ACC112 (cell line): ENCODE data around the gene RTF2.

Source experiments
- H2AFZ ChIP-seq: fragments of 200-600 bp; sonication (generic); one replicate; pipeline ENCODE4 v1.6.0; 2017; ENCODE audit warnings: antibody characterized with exemption, low read length; ENCODE audit not compliant: unreplicated experiment
- H3K27ac ChIP-seq: fragments of 200-600 bp; sonication (generic); 2 replicates; pipeline ENCODE4 v1.5.1; 2014; ENCODE audit warnings: low read depth, mild to moderate bottlenecking, antibody characterized with exemption, low read length, moderate library complexity
- H3K27me3 ChIP-seq: fragments of 200-600 bp; sonication (generic); 2 replicates; pipeline ENCODE4 v1.6.1; 2014; ENCODE audit warnings: mild to moderate bottlenecking, antibody characterized with exemption, low read length, moderate library complexity, mixed read lengths; ENCODE audit not compliant: insufficient read depth
- H3K36me3 ChIP-seq: fragments of 200-600 bp; sonication (generic); 2 replicates; pipeline ENCODE4 v1.6.1; 2016; ENCODE audit warnings: mild to moderate bottlenecking, antibody characterized with exemption, low read length, moderate library complexity, mixed read lengths; ENCODE audit not compliant: insufficient read depth
- H3K4me1 ChIP-seq: fragments of 200-600 bp; sonication (generic); one replicate; pipeline ENCODE4 v1.6.1; 2016; ENCODE audit warnings: low read length, mixed read lengths; ENCODE audit not compliant: insufficient read depth, unreplicated experiment, control insufficient read depth
- H3K4me3 ChIP-seq: fragments of 200-600 bp; sonication (generic); 2 replicates; pipeline ENCODE4 v1.5.1; 2014; ENCODE audit warnings: mild to moderate bottlenecking, low read depth, low read length
- H3K79me2 ChIP-seq: fragments of 200-600 bp; sonication (generic); one replicate; pipeline ENCODE4 v1.6.0; 2016; ENCODE audit warnings: low read length; ENCODE audit not compliant: control insufficient read depth, unreplicated experiment, insufficient read depth

The RTF2 gene

GRCh38 chr20:56453352-56453751, 15.1 kb upstream of the RTF2 start:
- Histone ChIP-seq H3K27me3 (no peaks in the 10 kb centered on the region), H3K79me2 (no peaks in the 10 kb centered on the region), H3K36me3 (no peaks in the 10 kb centered on the region), H3K4me1 (no peaks in the 10 kb centered on the region), H3K4me3 (no peak overlapping the region), H2AFZ (no peak overlapping the region), H3K27ac (no peak overlapping the region)

DNA sequence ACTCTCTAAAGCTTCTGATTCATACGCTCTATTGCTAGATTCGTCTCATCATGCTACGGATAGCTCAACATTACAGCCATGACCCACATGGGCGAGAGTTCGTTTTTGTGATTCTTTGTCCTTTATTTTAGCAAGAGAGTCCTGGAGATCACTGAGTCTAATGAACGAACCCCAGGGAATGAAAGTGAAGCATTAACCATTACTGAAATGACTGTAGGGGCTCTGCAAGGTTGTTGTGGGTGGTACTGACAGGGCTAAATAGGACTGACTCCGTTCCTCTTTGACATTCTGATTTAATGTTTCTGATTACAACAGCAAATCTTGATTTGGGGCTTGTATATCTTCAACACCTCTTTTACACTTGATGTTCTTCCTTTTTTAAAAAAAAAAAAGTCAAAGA, 13.7 kb upstream of the RTF2 start:
- H3K27ac ChIP-seq = no peak overlapping the region

GRCh38 chr20:56458206-56458821, 10.1 kb upstream of the RTF2 start:
- H3K27ac ChIP-seq = no peak overlapping the region
- H3K36me3 ChIP-seq = no peaks in the 10 kb centered on the region
- H3K79me2 ChIP-seq = no peaks in the 10 kb centered on the region
- no peak overlapping the region for H2AFZ ChIP-seq
- H3K4me1 ChIP-seq = no peaks in the 10 kb centered on the region
- H3K4me3 ChIP-seq = no peak overlapping the region
- no peaks in the 10 kb centered on the region for H3K27me3 ChIP-seq

More for the DNA sequence above, 13.7 kb upstream of the RTF2 start:
- Histone ChIP-seq H3K4me1 (no peaks in the 10 kb centered on the region), H3K4me3 (no peak overlapping the region), H2AFZ (no peak overlapping the region), H3K36me3 (no peaks in the 10 kb centered on the region), H3K79me2 (no peaks in the 10 kb centered on the region), H3K27me3 (no peaks in the 10 kb centered on the region)

DNA sequence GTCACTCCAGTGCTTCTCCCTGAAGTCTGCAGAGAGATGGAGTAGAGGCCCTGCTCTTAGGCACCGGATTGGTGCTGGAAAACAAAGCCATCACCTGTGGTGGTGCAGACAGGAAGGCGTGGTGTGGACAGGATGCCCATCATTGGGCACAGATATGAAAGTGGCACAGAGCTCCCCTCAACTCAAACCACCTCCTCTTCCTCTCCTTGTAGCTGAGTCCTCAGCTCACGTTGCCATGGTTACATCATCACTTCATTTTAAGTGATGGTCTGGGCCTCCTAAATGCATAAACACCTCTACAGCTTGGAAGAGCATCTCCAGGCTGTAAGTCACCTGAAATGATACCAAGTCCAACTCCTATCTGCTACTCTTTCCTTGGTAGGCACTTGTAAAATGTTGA, 8.0 kb upstream of the RTF2 start:
- Histone ChIP-seq H3K4me3 (no peak overlapping the region), H3K4me1 (no peaks in the 10 kb centered on the region), H2AFZ (no peak overlapping the region), H3K27ac (no peak overlapping the region), H3K27me3 (no peaks in the 10 kb centered on the region), H3K79me2 (no peaks in the 10 kb centered on the region), H3K36me3 (no peaks in the 10 kb centered on the region)

DNA sequence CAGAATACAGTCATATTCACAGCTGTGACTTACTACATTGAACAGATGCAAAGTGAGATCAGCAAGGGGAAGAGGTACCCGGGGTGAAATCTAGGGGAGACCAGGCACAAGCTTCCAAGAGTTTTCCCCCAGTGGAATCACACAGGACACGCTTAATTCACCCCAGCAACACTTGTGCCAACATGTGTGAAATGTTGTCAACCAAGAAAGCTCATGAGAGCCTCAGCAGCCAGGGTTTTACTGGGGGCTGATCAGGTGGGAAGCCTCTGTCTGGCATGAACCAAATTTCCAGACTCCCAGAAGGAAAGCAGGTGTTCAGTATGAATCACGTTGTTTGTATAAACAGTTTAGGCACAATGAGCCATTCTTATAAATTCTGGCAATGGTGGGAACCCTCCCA, 6.9 kb upstream of the RTF2 start:
- Histone ChIP-seq H3K4me1 (no peaks in the 10 kb centered on the region), H3K79me2 (no peaks in the 10 kb centered on the region), H3K27ac (no peak overlapping the region), H3K36me3 (no peaks in the 10 kb centered on the region), H3K4me3 (no peak overlapping the region), H3K27me3 (no peaks in the 10 kb centered on the region), H2AFZ (no peak overlapping the region)

GRCh38 chr20:56463428-56463827, 5.0 kb upstream of the RTF2 start:
- Histone ChIP-seq H3K27me3 (no peaks in the 10 kb centered on the region), H3K36me3 (no peaks in the 10 kb centered on the region), H3K27ac (no peak overlapping the region), H2AFZ (no peak overlapping the region), H3K4me1 (no peaks in the 10 kb centered on the region), H3K79me2 (peaks cover under 1% of the 10 kb centered on the region), H3K4me3 (no peak overlapping the region)

DNA sequence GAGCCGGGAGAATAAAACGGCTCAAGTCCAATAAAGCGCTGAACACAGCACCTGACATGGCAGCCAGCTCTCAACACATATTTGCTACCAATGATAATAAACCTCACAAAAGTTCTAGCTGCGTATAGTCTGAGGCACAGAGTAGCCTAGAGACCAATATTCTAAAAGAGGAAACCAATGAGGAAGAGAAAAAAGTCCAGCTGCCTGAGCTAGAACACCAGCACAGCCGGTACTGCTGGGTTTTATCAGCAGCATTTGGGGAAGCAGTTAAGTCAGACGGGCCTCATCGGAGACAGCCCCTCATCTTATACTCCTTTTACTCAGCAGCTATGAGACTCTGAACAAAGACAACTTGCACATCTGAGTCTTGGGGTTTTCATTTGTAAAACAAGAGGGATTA, 2.4 kb upstream of the RTF2 start:
- no peak overlapping the region for H3K4me3 ChIP-seq
- no peaks in the 10 kb centered on the region for H3K36me3 ChIP-seq
- peaks cover 10% of the 10 kb centered on the region for H3K4me1 ChIP-seq
- peaks cover 24% of the 10 kb centered on the region for H3K79me2 ChIP-seq
- H3K27me3 ChIP-seq = no peaks in the 10 kb centered on the region
- H2AFZ ChIP-seq = no peak overlapping the region
- no peak overlapping the region for H3K27ac ChIP-seq

DNA sequence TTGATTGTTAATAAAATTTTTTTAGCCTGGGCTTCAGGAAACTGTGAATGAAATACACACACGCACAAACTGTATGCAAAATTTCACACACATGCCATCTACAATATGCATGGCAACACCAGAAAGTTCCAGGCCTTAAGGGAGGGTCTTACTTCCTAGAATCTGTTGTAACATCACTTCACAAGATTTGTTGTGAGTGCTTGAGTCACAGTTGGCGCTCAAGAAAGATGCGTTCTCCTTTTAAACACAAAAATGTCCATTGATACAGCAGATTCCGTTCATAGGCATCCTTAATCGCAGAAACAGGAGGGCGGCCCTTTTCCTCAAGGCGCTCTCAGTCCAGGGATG, 485 bp upstream of the RTF2 start:
- no peaks in the 10 kb centered on the region for H3K27me3 ChIP-seq
- peak overlapping the region; percentile 82 for H3K27ac ChIP-seq
- no peak overlapping the region for H2AFZ ChIP-seq
- H3K4me3 ChIP-seq = peak overlapping the region; percentile 97
- peaks cover 33% of the 10 kb centered on the region for H3K79me2 ChIP-seq
- H3K4me1 ChIP-seq = peaks cover 10% of the 10 kb centered on the region
- H3K36me3 ChIP-seq = 0 out of 2 replicates have a peak, but pooled peaks cover 3% of the 10 kb centered on the region

- Histone ChIP-seq H3K27ac (peak overlapping the region; percentile 56; the same call in 1 of the 2 replicates), H2AFZ (peak overlapping the region; percentile 38), H3K27me3 (no peaks in the 10 kb centered on the region), H3K4me3 (peak overlapping the region; percentile 97), H3K36me3 (0 out of 2 replicates have a peak, but pooled peaks cover 10% of the 10 kb centered on the region), H3K79me2 (peaks cover 33% of the 10 kb centered on the region), H3K4me1 (peaks cover 10% of the 10 kb centered on the region)
Measured at GRCh38 chr20:56469077-56469449, 636 bp downstream of the RTF2 start.

DNA sequence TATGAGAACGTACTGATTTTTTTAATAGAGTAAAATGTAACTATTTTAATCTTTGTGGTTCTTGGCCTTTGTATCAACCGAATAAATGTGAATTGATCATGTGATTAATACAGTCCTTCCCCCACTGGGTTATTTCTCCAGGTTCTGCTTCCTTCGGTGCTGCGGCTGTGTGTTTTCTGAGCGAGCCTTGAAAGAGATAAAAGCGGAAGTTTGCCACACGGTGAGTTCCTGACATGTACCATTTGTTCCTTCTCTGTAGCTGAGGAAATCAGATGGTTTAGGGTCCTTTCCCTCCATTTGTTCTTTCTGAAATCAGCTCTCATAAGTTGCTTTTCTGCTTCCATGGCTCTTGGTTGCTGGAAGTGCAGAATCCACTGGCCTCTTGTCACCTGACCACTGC, 15.5 kb downstream of the RTF2 start:
- H3K27ac ChIP-seq = no peak overlapping the region
- H3K36me3 ChIP-seq = peaks cover 3% of the 10 kb centered on the region; the same call in 1 of the 2 replicates
- H2AFZ ChIP-seq = no peak overlapping the region
- no peaks in the 10 kb centered on the region for H3K27me3 ChIP-seq
- H3K79me2 ChIP-seq = peaks cover 2% of the 10 kb centered on the region
- no peaks in the 10 kb centered on the region for H3K4me1 ChIP-seq
- H3K4me3 ChIP-seq = no peak overlapping the region

DNA sequence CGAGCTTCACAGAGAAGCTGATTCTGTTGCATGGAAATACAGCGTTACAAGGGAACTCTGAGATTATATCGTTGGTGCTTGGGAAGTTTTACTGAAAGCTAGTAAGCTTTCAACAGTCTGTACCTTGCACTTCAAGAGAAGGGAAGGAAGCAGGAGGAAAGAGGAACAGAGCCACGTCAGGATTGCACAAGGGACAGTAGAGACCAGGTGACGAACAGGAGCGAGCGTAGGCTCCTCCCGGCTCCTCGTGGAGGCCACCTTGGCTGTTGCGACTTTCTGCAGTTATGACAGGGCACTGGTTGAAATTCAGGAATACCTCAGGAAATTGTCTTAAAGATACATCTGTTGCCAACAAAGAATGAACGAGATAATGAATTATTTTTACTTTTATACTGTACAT, 18.8 kb downstream of the RTF2 start:
- no peak overlapping the region for H3K27ac ChIP-seq
- peaks cover 2% of the 10 kb centered on the region for H3K79me2 ChIP-seq
- H3K4me3 ChIP-seq = no peak overlapping the region
- H3K27me3 ChIP-seq = no peaks in the 10 kb centered on the region
- peaks cover 11% of the 10 kb centered on the region for H3K36me3 ChIP-seq
- H2AFZ ChIP-seq = no peak overlapping the region
- H3K4me1 ChIP-seq = no peaks in the 10 kb centered on the region
